ENCODE measurements around the gene C5orf58.

GRCh38 chr5:170270293-170271069, 37.7 kb downstream of the C5orf58 start:
- TF ChIP-seq CTCF (optimal IDR thresholded peaks at IDR 0.05 in 1 of 3, IDR thresholded peaks at IDR 0.05 in 1 of 3, conservative IDR thresholded peaks at IDR 0.05 in 1 of 3; ENCODE audit: extremely low read depth in 1 of 3, insufficient read depth in 2 of 3, low read length in 3 of 3): no peak
- no peak for TF ChIP-seq EZH2 (IDR thresholded peaks at IDR 0.05; ENCODE audit: low read length)

All from keratinocyte (primary cell).